ENCODE results near the gene ZNF724. TPM values are rescaled to one million over a fixed set of nuclear protein-coding genes. Genes with fewer than 3 reads are reported as not detected.

Gene ZNF724
- total and polyA plus RNA-seq, 2 of the 13 experiments (the other 11 are each of a cell fraction or from before 2014, with no cell fraction given): 1.5 to 15.0 TPM

- TF ChIP-seq BCL3 (CRISPR knock-in tag; IDR thresholded peaks at IDR 0.05) (no peak), ZNF430 (CRISPR knock-in tag; IDR thresholded peaks at IDR 0.05) (no peak), RFX5 (IDR thresholded peaks at IDR 0.05; ENCODE audit: low read depth, low read length) (no peak), HDAC1 (CRISPR knock-in tag; IDR thresholded peaks at IDR 0.05) (peak; percentile 55), JUN (CRISPR knock-in tag; IDR thresholded peaks at IDR 0.05) (no peak), TBL1XR1 (IDR thresholded peaks at IDR 0.05; ENCODE audit: borderline replicate concordance, low read length, partially characterized antibody) (no peak), AHR (CRISPR knock-in tag; IDR thresholded peaks at IDR 0.05) (no peak), GABPB1 (CRISPR knock-in tag; IDR thresholded peaks at IDR 0.05) (peak; percentile 75), MXD1 (CRISPR knock-in tag; IDR thresholded peaks at IDR 0.05) (0 out of 2 replicates have a peak, but pooled peaks have one; percentile 24), PAX8 (CRISPR knock-in tag; IDR thresholded peaks at IDR 0.05; ENCODE audit: borderline replicate concordance) (0 out of 2 replicates have a peak, but pooled peaks have one; percentile 38), TGIF2 (CRISPR knock-in tag; IDR thresholded peaks at IDR 0.05) (0 out of 2 replicates have a peak, but pooled peaks have one; percentile 76), ZFY (CRISPR knock-in tag; IDR thresholded peaks at IDR 0.05) (peak; percentile 80), NFE2L1 (CRISPR knock-in tag; IDR thresholded peaks at IDR 0.05; ENCODE audit: borderline replicate concordance) (no peak), ZNF574 (CRISPR knock-in tag; IDR thresholded peaks at IDR 0.05) (peak; percentile 53), ZBTB26 (CRISPR knock-in tag; IDR thresholded peaks at IDR 0.05; ENCODE audit: borderline replicate concordance) (no peak), JDP2 (CRISPR knock-in tag; IDR thresholded peaks at IDR 0.05; ENCODE audit: borderline replicate concordance) (no peak), ZBTB8A (CRISPR knock-in tag; IDR thresholded peaks at IDR 0.05; ENCODE audit: borderline replicate concordance, low read depth) (0 out of 2 replicates have a peak, but pooled peaks have one; percentile 32), ZNF773 (CRISPR knock-in tag; IDR thresholded peaks at IDR 0.05; ENCODE audit: borderline replicate concordance) (no peak), ARID5B (CRISPR knock-in tag; IDR thresholded peaks at IDR 0.05) (peak; percentile 3; the same call in 1 of the 2 replicates)
Observed at GRCh38 chr19:23273590-23274412, 23.6 kb upstream of the ZNF724 start (continued).
